GM23338 (cell line): Measurements from ENCODE around the gene ZNF74. TPM values are rescaled to one million over a fixed set of nuclear protein-coding genes. Genes with fewer than 3 reads are reported as not detected.
A peak's percentile ranks its signal among the peaks of the same experiment; 100 is the strongest.

ENCODE experiments used
- ATAC-seq: fragments of 200-7000 bp; cut with Tn5 transposase; 3 replicates; pipeline ENCODE4 v1.9.1; 2020
- DNase-seq: peaks from one replicate; pipeline ENCODE4 v3.0.0-alpha.2; 2015; ENCODE audit warnings: low spot score
- H2AFZ ChIP-seq: fragments of 200-600 bp; sonication (generic); 2 replicates; pipeline ENCODE4 v1.8.0; 2016; ENCODE audit warnings: antibody characterized with exemption, mild to moderate bottlenecking, moderate library complexity
- H3F3A ChIP-seq: fragments of 200-600 bp; sonication (generic); replicated peaks from 2 replicates; pipeline ENCODE4 v1.8.0; 2017; ENCODE audit warnings: antibody characterized with exemption, mixed run types, low read depth
- H3K27ac ChIP-seq: fragments of 200-600 bp; sonication (generic); 2 replicates; pipeline ENCODE4 v1.6.1; 2016; ENCODE audit warnings: low read depth
- H3K27me3 ChIP-seq: fragments of 200-600 bp; sonication (generic); 2 replicates; pipeline ENCODE4 v1.8.0; 2016; ENCODE audit warnings: mild to moderate bottlenecking, mixed run types, moderate library complexity; ENCODE audit not compliant: insufficient read depth
- H3K36me3 ChIP-seq: fragments of 200-600 bp; sonication (generic); 2 replicates; pipeline ENCODE4 v1.8.0; 2016; ENCODE audit warnings: mild to moderate bottlenecking; ENCODE audit not compliant: insufficient read depth
- H3K4me1 ChIP-seq: fragments of 200-600 bp; sonication (generic); 2 replicates; pipeline ENCODE4 v1.8.0; 2016; ENCODE audit warnings: mild to moderate bottlenecking, moderate library complexity; ENCODE audit not compliant: insufficient read depth
- H3K4me2 ChIP-seq: fragments of 200-600 bp; sonication (generic); 2 replicates; pipeline ENCODE4 v1.7.1; 2017; ENCODE audit warnings: mixed run types
- H3K4me3 ChIP-seq: fragments of 200-600 bp; sonication (generic); 2 replicates; pipeline ENCODE4 v1.6.1; 2016; ENCODE audit warnings: mixed run types
- H3K79me2 ChIP-seq: fragments of 200-600 bp; sonication (generic); replicated peaks from 2 replicates; pipeline ENCODE4 v1.8.0; 2017; ENCODE audit warnings: mild to moderate bottlenecking; ENCODE audit not compliant: insufficient read depth
- H3K9me2 ChIP-seq: fragments of 200-600 bp; sonication (generic); 2 replicates; pipeline ENCODE4 v1.8.0; 2017; ENCODE audit not compliant: insufficient read depth
- H4K20me1 ChIP-seq: fragments of 200-600 bp; sonication (generic); replicated peaks from 2 replicates; pipeline ENCODE4 v1.8.0; 2017; ENCODE audit warnings: mild to moderate bottlenecking; ENCODE audit not compliant: insufficient read depth
- H3K27ac Mint-ChIP-seq: 2 replicates; pipeline ENCODE4 v1.8.0; 2020; ENCODE audit warnings: inconsistent platforms, mild to moderate bottlenecking, moderate library complexity, mixed read lengths
- H3K27me3 Mint-ChIP-seq: 3 replicates; pipeline ENCODE4 v1.8.0; 2022; ENCODE audit warnings: low read depth, mild to moderate bottlenecking, moderate library complexity, mixed read lengths, inconsistent platforms; ENCODE audit not compliant: insufficient read depth, poor library complexity
- H3K36me3 Mint-ChIP-seq: 3 replicates; pipeline ENCODE4 v1.8.0; 2021; ENCODE audit warnings: low read depth, mild to moderate bottlenecking, inconsistent platforms, moderate library complexity, mixed read lengths
- H3K4me1 Mint-ChIP-seq: 3 replicates; pipeline ENCODE4 v1.8.0; 2020; ENCODE audit warnings: mild to moderate bottlenecking, inconsistent platforms, mixed read lengths
- H3K4me3 Mint-ChIP-seq: 3 replicates; pipeline ENCODE4 v1.8.0; 2021; ENCODE audit warnings: moderate library complexity, mild to moderate bottlenecking, inconsistent platforms, mixed read lengths
- H3K9me3 Mint-ChIP-seq: 3 replicates; pipeline ENCODE4 v1.8.0; 2020; ENCODE audit warnings: moderate library complexity, mild to moderate bottlenecking, inconsistent platforms, mixed read lengths
- CTCF ChIP-seq, 2 experiments: fragments of 200-600 bp in 1 of 2; sonication (generic) in 1 of 2; conservative IDR thresholded peaks; 2 replicates each; pipeline versions ENCODE4 v1.5.1 to v1.6.1; 2016 to 2017; ENCODE audit warnings: antibody characterized with exemption in 2 of 2, low read depth in 2 of 2, mild to moderate bottlenecking in 2 of 2, moderate library complexity in 1 of 2
- ETS1 ChIP-seq: IDR thresholded peaks from 2 replicates; pipeline ENCODE4 v1.6.1; 2016; ENCODE audit warnings: antibody characterized with exemption
- EZH2 ChIP-seq: fragments of 200-600 bp; sonication (generic); IDR thresholded peaks from one replicate; pipeline ENCODE4 v1.8.0; 2017; ENCODE audit warnings: antibody characterized with exemption, mild to moderate bottlenecking, low read depth; ENCODE audit not compliant: unreplicated experiment
- EZH2phosphoT487 ChIP-seq: fragments of 200-600 bp; sonication (generic); IDR thresholded peaks from one replicate; pipeline ENCODE4 v1.8.1; 2018; ENCODE audit warnings: antibody characterized with exemption; ENCODE audit not compliant: unreplicated experiment
- JUNB ChIP-seq: IDR thresholded peaks from one replicate; pipeline ENCODE4 v1.6.1; 2016; ENCODE audit warnings: antibody characterized with exemption; ENCODE audit not compliant: unreplicated experiment
- ZNF114 ChIP-seq: fragments of 250-450 bp; sonication (Bioruptor Pico); IDR thresholded peaks from 2 replicates; pipeline ENCODE4 v1.5.0; 2020; ENCODE audit warnings: mild to moderate bottlenecking, moderate library complexity
- ZNF331 ChIP-seq: fragments of 250-450 bp; sonication (Bioruptor Pico); IDR thresholded peaks from 2 replicates; pipeline ENCODE4 v1.5.0; 2020; ENCODE audit warnings: low read depth, mild to moderate bottlenecking, moderate library complexity
- polyA plus RNA-seq: library from polyadenylated mRNA; unstranded; fragments of >200 nt; fragmentation: Nextera tagmentation; extraction: Ambion mirVana; gene quantifications from 2 replicates; pipeline ENCODE4 v1.2.1, GENCODE V29; 2016
- total RNA-seq: library from RNA; depleted of rRNA; stranded (reverse); fragments of >200 nt; shearing (Covaris generic); gene quantifications from 2 replicates; pipeline ENCODE4 v1.2.3, GENCODE V29; 2014

The ZNF74 gene
- total and polyA plus RNA-seq, 2 experiments from 2014 or later, result 16.1 to 94.0 TPM

DNA sequence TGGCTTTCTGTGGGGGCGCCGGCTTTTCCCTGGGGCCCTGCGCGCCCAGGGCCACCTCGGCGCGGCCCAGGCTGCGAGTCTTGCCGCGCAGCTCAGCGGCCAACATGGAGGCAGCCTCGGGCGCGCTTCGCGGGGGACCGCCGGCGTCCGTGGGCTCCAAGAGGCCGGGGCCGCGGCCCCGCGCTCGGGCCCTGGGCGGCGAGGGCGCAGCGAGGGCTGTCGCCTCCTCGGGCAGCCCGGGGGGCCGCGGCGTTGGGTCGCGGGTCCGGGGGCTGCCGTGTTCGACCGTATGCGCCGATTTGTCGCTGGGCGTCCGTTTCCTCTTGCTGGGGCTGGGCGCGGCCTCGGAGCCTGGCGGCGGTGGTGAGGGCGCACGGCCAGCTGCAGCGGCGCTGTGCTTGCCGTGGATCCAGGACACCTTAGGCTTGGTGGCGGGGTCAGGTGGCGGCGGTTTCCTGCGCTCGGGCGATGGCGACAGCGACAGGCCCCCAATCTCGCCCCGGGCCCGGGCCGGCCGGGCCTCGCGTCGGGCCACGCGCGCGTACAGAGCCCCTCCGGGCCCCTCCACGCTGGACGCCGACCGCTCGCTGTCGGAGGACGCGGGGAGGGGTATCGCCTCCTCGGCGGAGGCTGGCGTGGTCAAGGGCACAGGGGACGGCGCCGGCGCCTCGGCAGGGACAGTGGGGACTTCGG lies 31.8 kb downstream of the ZNF74 start:
- H3F3A ChIP-seq, result no peaks in the 10 kb centered on the region
- H3K27me3 ChIP-seq, result peaks cover 64% of the 10 kb centered on the region
- Mint-ChIP-seq H3K27ac (no peak overlapping the region), H3K27me3 (peaks cover 64% of the 10 kb centered on the region), H3K4me1 (peaks cover 7% of the 10 kb centered on the region), H3K4me3 (peak overlapping the region; percentile 49; the same call in 2 of the 3 replicates), H3K36me3 (peaks cover 4% of the 10 kb centered on the region), H3K9me3 (no peaks in the 10 kb centered on the region; the same call in 2 of the 3 replicates)
- peak; percentile 1; the same call in 2 of the 3 replicates for ATAC-seq
- H3K4me3 ChIP-seq, result peak overlapping the region; percentile 56
- TF ChIP-seq ZNF331 (CRISPR knock-in tag) (no peak), ETS1 (no peak), EZH2 (peak; percentile 45)
- peak overlapping the region; percentile 76 for H3K4me2 ChIP-seq
- 0 out of 2 replicates have a peak, but pooled peaks cover 6% of the 10 kb centered on the region for H4K20me1 ChIP-seq
- H3K4me1 ChIP-seq, result peaks cover 4% of the 10 kb centered on the region; the same call in 1 of the 2 replicates
- no peak overlapping the region for H2AFZ ChIP-seq
- H3K27ac ChIP-seq, result no peak overlapping the region
- no peaks in the 10 kb centered on the region for H3K36me3 ChIP-seq
- peak; percentile 66 for DNase-seq
- H3K9me2 ChIP-seq, result no peaks in the 10 kb centered on the region
- H3K79me2 ChIP-seq, result no peaks in the 10 kb centered on the region

GRCh38 chr22:20426259-20426615 lies 32.3 kb downstream of the ZNF74 start:
- Mint-ChIP-seq H3K4me1 (peaks cover 7% of the 10 kb centered on the region), H3K4me3 (peak overlapping the region; percentile 36; the same call in 2 of the 3 replicates), H3K9me3 (no peaks in the 10 kb centered on the region; the same call in 2 of the 3 replicates), H3K27ac (no peak overlapping the region), H3K27me3 (peaks cover 67% of the 10 kb centered on the region), H3K36me3 (peaks cover 4% of the 10 kb centered on the region)
- Histone ChIP-seq H3F3A (no peaks in the 10 kb centered on the region), H3K36me3 (no peaks in the 10 kb centered on the region), H3K4me2 (peak overlapping the region; percentile 76), H3K27me3 (peaks cover 70% of the 10 kb centered on the region), H3K9me2 (no peaks in the 10 kb centered on the region), H3K27ac (no peak overlapping the region), H3K79me2 (no peaks in the 10 kb centered on the region), H3K4me3 (peak overlapping the region; percentile 56), H3K4me1 (peaks cover 4% of the 10 kb centered on the region; the same call in 1 of the 2 replicates), H4K20me1 (0 out of 2 replicates have a peak, but pooled peaks cover 6% of the 10 kb centered on the region), H2AFZ (no peak overlapping the region)
- DNase-seq (peak; percentile 33), ATAC-seq (no peak)
- TF ChIP-seq EZH2phosphoT487 (no peak), JUNB (no peak), CTCF (conservative IDR thresholded peaks at IDR 0.05; ENCODE audit: low read depth in 2 of 2) (no peak), ZNF114 (CRISPR knock-in tag) (no peak)
